OCI-LY7 (cell line): Measurements from ENCODE around the gene MMP11. TPM values are rescaled to one million over a fixed set of nuclear protein-coding genes. Genes with fewer than 3 reads are reported as not detected.
A peak's percentile ranks its signal among the peaks of the same experiment; 100 is the strongest.

Experiments used
- BruUV-seq: library from RNA; stranded (reverse); fragments of 400-500 nt; replicated peaks from 2 replicates; lab custom pipeline; 2021; lab: Mats Ljungman, UMichigan
- CTCF ChIA-PET: fragments of 300-600 bp; sonication (Branson Sonifier 250); formaldehyde crosslinking; loops from one replicate; lab custom pipeline; 2022; ENCODE audit warnings: antibody characterized with exemption; ENCODE audit not compliant: unreplicated experiment; lab: Charles Lee
- POLR2A ChIA-PET: fragments of 300-600 bp; sonication (Branson Sonifier 250); formaldehyde crosslinking; loops from one replicate; lab custom pipeline; 2022; ENCODE audit warnings: antibody characterized with exemption; lab: Charles Lee
- DNase-seq: peaks from one replicate; pipeline ENCODE4 v3.0.0-alpha.2; 2015; ENCODE audit warnings: low spot score
- H2AFZ ChIP-seq: fragments of 200-600 bp; sonication (generic), shearing (Covaris generic); 2 replicates; pipeline ENCODE4 v1.6.1; 2014; ENCODE audit warnings: mild to moderate bottlenecking, antibody characterized with exemption, low read length, moderate library complexity
- H3K27ac ChIP-seq: fragments of 200-600 bp; sonication (generic); 2 replicates; pipeline ENCODE4 v1.5.1; 2014; ENCODE audit warnings: mixed run types, low read depth, mild to moderate bottlenecking, moderate library complexity, low read length, inconsistent platforms; ENCODE audit not compliant: poor library complexity, severe bottlenecking
- H3K36me3 ChIP-seq: fragments of 200-600 bp; sonication (generic); 2 replicates; pipeline ENCODE4 v1.6.1; 2014; ENCODE audit warnings: mild to moderate bottlenecking, antibody characterized with exemption, low read length, moderate library complexity, mixed read lengths; ENCODE audit not compliant: insufficient read depth
- H3K4me1 ChIP-seq: fragments of 200-600 bp; sonication (generic); 2 replicates; pipeline ENCODE4 v1.5.1; 2014; ENCODE audit warnings: mild to moderate bottlenecking, low read length; ENCODE audit not compliant: insufficient read depth, poor library complexity, severe bottlenecking
- H3K4me2 ChIP-seq: fragments of 200-600 bp; sonication (generic); 2 replicates; pipeline ENCODE4 v1.6.1; 2014; ENCODE audit warnings: mild to moderate bottlenecking, low read length
- H3K4me3 ChIP-seq: fragments of 200-600 bp; sonication (generic); 2 replicates; pipeline ENCODE4 v1.5.1; 2014; ENCODE audit warnings: mild to moderate bottlenecking, low read depth, low read length; ENCODE audit not compliant: poor library complexity, severe bottlenecking
- H3K79me2 ChIP-seq: fragments of 200-600 bp; sonication (generic); 2 replicates; pipeline ENCODE4 v1.6.1; 2016; ENCODE audit warnings: low read depth, mild to moderate bottlenecking, low read length, moderate library complexity, mixed read lengths; ENCODE audit not compliant: insufficient read depth
- H3K9me2 ChIP-seq: fragments of 200-600 bp; sonication (generic); 2 replicates; pipeline ENCODE4 v1.6.1; 2016; ENCODE audit warnings: mild to moderate bottlenecking, low read length, mixed read lengths; ENCODE audit not compliant: insufficient read depth
- H3K9me3 ChIP-seq: fragments of 200-600 bp; sonication (generic); 2 replicates; pipeline ENCODE4 v1.6.1; 2014; ENCODE audit warnings: mild to moderate bottlenecking, mixed run types, low read length, mixed read lengths
- H4K20me1 ChIP-seq: fragments of 200-600 bp; sonication (generic); 2 replicates; pipeline ENCODE4 v1.6.1; 2014; ENCODE audit warnings: mild to moderate bottlenecking, antibody characterized with exemption, low read length, moderate library complexity, mixed read lengths; ENCODE audit not compliant: insufficient read depth
- EZH2phosphoT487 ChIP-seq: fragments of 200-600 bp; sonication (generic); IDR thresholded peaks from 2 replicates; pipeline ENCODE4 v1.6.1; 2018; ENCODE audit warnings: low read depth, borderline replicate concordance, mild to moderate bottlenecking, mixed run types, antibody characterized with exemption, low read length, moderate library complexity, mixed read lengths
- intact Hi-C: fragments of 100-400 bp; cut with micrococcal nuclease; formaldehyde crosslinking; loops from one replicate; pipeline ENCODE4 v1.10.0; 2022; ENCODE audit not compliant: unreplicated experiment
- total RNA-seq, 2 experiments: library from RNA; depleted of rRNA in 1 of 2; stranded (reverse); fragments of >200 nt in 1 of 2; shearing (Covaris generic) in 1 of 2; gene quantifications; 2 replicates each; pipeline ENCODE4 v1.2.3, GENCODE V29; 2014 to 2022
- TF ChIP-seq, protein P1 (sequence below): fragments of 200-600 bp; sonication (generic); conservative IDR thresholded peaks from 2 replicates; pipeline ENCODE4 v1.5.1; 2014; ENCODE audit warnings: mild to moderate bottlenecking, antibody characterized with exemption, low read length, moderate library complexity, mixed read lengths

The MMP11 gene
- total RNA-seq, 2 experiments from 2014 or later = 9.2 to 12.9 TPM

DNA sequence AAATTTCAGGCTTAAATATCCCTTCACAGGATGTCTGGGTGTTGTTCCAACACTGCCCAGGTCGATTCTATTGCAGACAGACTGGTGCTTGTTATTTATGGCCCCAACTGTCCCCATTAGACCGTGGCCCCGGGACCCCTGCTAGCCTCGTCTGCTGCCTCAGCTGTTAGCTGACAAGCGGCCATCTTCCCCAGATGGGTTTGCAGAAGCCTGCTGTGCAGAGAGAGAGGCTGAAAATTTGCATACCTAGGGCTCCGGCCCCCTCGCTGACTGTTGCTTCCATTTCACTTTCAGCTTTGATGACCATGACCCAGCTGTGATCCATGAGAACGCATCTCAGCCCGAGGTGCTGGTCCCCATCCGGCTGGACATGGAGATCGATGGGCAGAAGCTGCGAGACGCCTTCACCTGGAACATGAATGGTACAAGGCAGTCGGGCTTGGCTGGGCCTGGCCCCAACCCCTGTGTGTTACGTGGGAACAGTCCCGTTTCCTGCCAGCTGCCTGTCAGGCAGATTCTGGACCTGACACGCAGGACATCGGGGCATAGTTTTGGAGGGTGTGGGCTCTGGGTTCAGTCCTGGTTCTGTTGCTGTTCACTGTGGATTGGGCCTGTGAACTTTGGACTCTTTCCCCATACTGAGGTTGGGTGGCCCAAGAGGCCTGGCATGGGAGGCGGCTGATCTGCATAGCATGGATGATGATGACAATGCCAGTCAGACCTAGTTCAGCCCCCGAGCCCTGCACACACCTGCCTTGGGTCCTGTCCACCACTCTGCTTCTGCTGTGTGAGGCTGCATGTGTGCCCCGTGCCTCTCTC lies 30.6 kb downstream of the MMP11 start:
- TF ChIP-seq EZH2phosphoT487 = no peak
- TF ChIP-seq, protein P1, sequence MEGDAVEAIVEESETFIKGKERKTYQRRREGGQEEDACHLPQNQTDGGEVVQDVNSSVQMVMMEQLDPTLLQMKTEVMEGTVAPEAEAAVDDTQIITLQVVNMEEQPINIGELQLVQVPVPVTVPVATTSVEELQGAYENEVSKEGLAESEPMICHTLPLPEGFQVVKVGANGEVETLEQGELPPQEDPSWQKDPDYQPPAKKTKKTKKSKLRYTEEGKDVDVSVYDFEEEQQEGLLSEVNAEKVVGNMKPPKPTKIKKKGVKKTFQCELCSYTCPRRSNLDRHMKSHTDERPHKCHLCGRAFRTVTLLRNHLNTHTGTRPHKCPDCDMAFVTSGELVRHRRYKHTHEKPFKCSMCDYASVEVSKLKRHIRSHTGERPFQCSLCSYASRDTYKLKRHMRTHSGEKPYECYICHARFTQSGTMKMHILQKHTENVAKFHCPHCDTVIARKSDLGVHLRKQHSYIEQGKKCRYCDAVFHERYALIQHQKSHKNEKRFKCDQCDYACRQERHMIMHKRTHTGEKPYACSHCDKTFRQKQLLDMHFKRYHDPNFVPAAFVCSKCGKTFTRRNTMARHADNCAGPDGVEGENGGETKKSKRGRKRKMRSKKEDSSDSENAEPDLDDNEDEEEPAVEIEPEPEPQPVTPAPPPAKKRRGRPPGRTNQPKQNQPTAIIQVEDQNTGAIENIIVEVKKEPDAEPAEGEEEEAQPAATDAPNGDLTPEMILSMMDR = no peak
- Histone ChIP-seq H3K27ac (peak overlapping the region; percentile 97), H3K4me2 (peak overlapping the region; percentile 72), H3K79me2 (peaks cover 32% of the 10 kb centered on the region; the same call in 1 of the 2 replicates), H3K36me3 (peaks cover 75% of the 10 kb centered on the region), H3K4me3 (peak overlapping the region; percentile 59), H4K20me1 (no peaks in the 10 kb centered on the region), H3K4me1 (peaks cover 93% of the 10 kb centered on the region), H2AFZ (no peak overlapping the region), H3K9me2 (no peaks in the 10 kb centered on the region), H3K9me3 (0 out of 2 replicates have a peak, but pooled peaks cover 3% of the 10 kb centered on the region)
- intact Hi-C loops = loop anchor here (1.0 to 5.0 kb wide), 3 partner anchors 35 to 624 kb away; partner anchors contain the start of gene ADORA2A
- ChIA-PET POLR2A (interaction anchor here (0.7 to 2.0 kb wide), 5 partner anchors 9 to 54 kb away, joined by 3 to 10 read pairs (median 4); partner anchors contain the start of gene SLC2A11), CTCF (no interaction called here)
- BruUV-seq = no TSS peak
- peak; percentile 73 for DNase-seq

DNA sequence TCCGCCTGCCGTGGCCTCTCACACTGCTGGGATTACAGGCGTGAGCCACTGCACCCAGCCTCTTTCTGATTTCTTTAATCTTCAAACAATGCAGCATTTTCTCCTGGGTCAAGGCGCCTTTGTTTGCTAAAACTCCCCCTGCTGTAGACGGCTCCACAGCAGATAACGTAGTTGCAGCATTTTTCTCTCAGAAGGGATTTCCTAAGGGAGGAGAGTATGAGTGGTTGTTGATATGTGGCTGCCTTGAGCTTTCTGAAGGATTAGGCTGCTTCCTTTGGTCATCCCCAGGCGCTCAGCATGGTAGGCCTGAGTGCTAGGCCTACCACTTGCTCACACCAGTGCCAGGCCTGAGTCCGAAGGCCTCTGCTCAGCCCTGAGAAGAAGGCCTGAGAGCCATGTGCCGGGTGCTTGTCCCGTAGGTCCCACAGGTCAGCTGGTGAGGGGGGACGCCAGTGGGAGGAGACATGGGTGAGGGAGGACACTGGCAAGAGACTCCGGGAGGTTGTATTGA lies 32.2 kb downstream of the MMP11 start:
- peak overlapping the region; percentile 59 for H3K4me3 ChIP-seq
- no peaks in the 10 kb centered on the region for H3K9me2 ChIP-seq
- no peaks in the 10 kb centered on the region for H3K9me3 ChIP-seq
- H2AFZ ChIP-seq = 0 out of 2 replicates have a peak overlapping the region, but pooled peaks have one; percentile 15
- H4K20me1 ChIP-seq = no peaks in the 10 kb centered on the region
- POLR2A ChIA-PET = interaction anchor here (0.6 to 1.9 kb wide), 5 partner anchors 14 to 40 kb away, joined by 3 to 17 read pairs (median 4); partner anchors contain the start of gene DERL3
- peak; percentile 29 for DNase-seq
- CTCF ChIA-PET = interaction anchor here (0.9 kb wide), 1 partner anchor 32 kb away, joined by 3 read pairs; no protein-coding TSS in a partner anchor
- no TSS peak for BruUV-seq
- peaks cover 77% of the 10 kb centered on the region for H3K4me1 ChIP-seq
- intact Hi-C loops = loop anchor here (5.0 kb wide), 1 partner anchor 622 kb away; the partner anchor contains the start of gene ADORA2A
- peaks cover 28% of the 10 kb centered on the region; the same call in 1 of the 2 replicates for H3K79me2 ChIP-seq
- TF ChIP-seq, protein P1 = 0 out of 2 replicates have a peak, but pooled peaks have one; percentile 16
- TF ChIP-seq EZH2phosphoT487 = no peak
- H3K4me2 ChIP-seq = peak overlapping the region; percentile 72
- H3K27ac ChIP-seq = peak overlapping the region; percentile 97
- H3K36me3 ChIP-seq = peaks cover 68% of the 10 kb centered on the region
